ENCODE measurements around the gene PASK. TPM values are rescaled to one million over a fixed set of nuclear protein-coding genes. Genes with fewer than 3 reads are reported as not detected.

The PASK gene
- total and polyA plus RNA-seq, 7 experiments from 2014 or later: 15.0 to 160 (median 78.3) TPM

- Mint-ChIP-seq H3K4me1 (peaks cover 11 to 27% (median 15%) of the 10 kb centered on the region in 7 donors), H3K27me3 (no peaks in the 10 kb centered on the region), H3K27ac (peak overlapping the region in 1 of 9 donors; percentile 40), H3K4me3 (no peak overlapping the region), H3K9me3 (no peaks in the 10 kb centered on the region), H3K36me3 (peaks cover 8 to 43% (median 11%) of the 10 kb centered on the region in 5 donors)
- CTCF ChIA-PET: no interaction called here
- Histone ChIP-seq H3K27ac (ENCODE audit: low read depth, low read length) (no peak overlapping the region), H3K4me3 (ENCODE audit: low read length) (no peak overlapping the region), H3K9me3 (ENCODE audit: control insufficient read depth in 2 of 3, low read length in 3 of 3) (no peaks in the 10 kb centered on the region), H3K4me1 (ENCODE audit: control insufficient read depth in 2 of 2, insufficient read depth in 2 of 2, low read length in 2 of 2) (no peaks in the 10 kb centered on the region), H3K27me3 (ENCODE audit: control insufficient read depth in 2 of 2, insufficient read depth in 2 of 2, low read length in 2 of 2) (no peaks in the 10 kb centered on the region), H3K36me3 (ENCODE audit: control insufficient read depth in 2 of 3, insufficient read depth in 3 of 3, low read length in 3 of 3) (peaks cover 5 to 64% (median 11%) of the 10 kb centered on the region in 3 experiments)
- DNase-seq (no peak), ATAC-seq (no peak)
- POLR2A ChIA-PET: no interaction called here
- intact Hi-C loops (cut with micrococcal nuclease): loop anchor here (10.0 kb wide), 2 partner anchors 243 to 547 kb away; partner anchors contain the start of gene ING5 (in 1 of the 2)
Observed at GRCh38 chr2:241157841-241158545, 8.7 kb upstream of the PASK start.

GRCh38 chr2:241156971-241157441 is 7.7 kb upstream of the PASK start:
- ATAC-seq: peak; percentile 41
- no peaks in the 10 kb centered on the region for H3K27me3 ChIP-seq (ENCODE audit: control insufficient read depth in 2 of 2, insufficient read depth in 2 of 2, low read length in 2 of 2)
- H3K36me3 Mint-ChIP-seq: peaks cover 4 to 37% (median 6%) of the 10 kb centered on the region in 5 donors
- no peak overlapping the region for H3K27ac ChIP-seq (ENCODE audit: low read depth, low read length)
- H3K9me3 ChIP-seq (ENCODE audit: control insufficient read depth in 2 of 3, low read length in 3 of 3): no peaks in the 10 kb centered on the region
- H3K36me3 ChIP-seq (ENCODE audit: control insufficient read depth in 2 of 3, insufficient read depth in 3 of 3, low read length in 3 of 3): peaks cover 5 to 57% (median 10%) of the 10 kb centered on the region in 3 experiments
- H3K27me3 Mint-ChIP-seq: no peaks in the 10 kb centered on the region
- peak overlapping the region in 3 of 9 donors; percentile 45 to 67 (median 57) for H3K27ac Mint-ChIP-seq
- no peak overlapping the region for H3K4me3 ChIP-seq (ENCODE audit: low read length)
- ChIA-PET POLR2A (no interaction called here), CTCF (no interaction called here)
- peaks cover 14 to 33% (median 17%) of the 10 kb centered on the region in 7 donors for H3K4me1 Mint-ChIP-seq
- peaks cover 0 to 1% of the 10 kb centered on the region in 2 donors for H3K4me1 ChIP-seq (ENCODE audit: control insufficient read depth in 2 of 2, insufficient read depth in 2 of 2, low read length in 2 of 2)
- no peak overlapping the region for H3K4me3 Mint-ChIP-seq
- H3K9me3 Mint-ChIP-seq: no peaks in the 10 kb centered on the region
- intact Hi-C loops (cut with micrococcal nuclease): loop anchor here (10.0 kb wide), 2 partner anchors 242 to 548 kb away; partner anchors contain the start of gene ING5 (in 1 of the 2)
- no peak for DNase-seq

- Mint-ChIP-seq H3K27ac (no peak overlapping the region), H3K9me3 (no peaks in the 10 kb centered on the region), H3K27me3 (no peaks in the 10 kb centered on the region), H3K36me3 (peaks cover 4 to 30% (median 5%) of the 10 kb centered on the region in 5 donors), H3K4me1 (peaks cover 24 to 44% (median 28%) of the 10 kb centered on the region in 7 donors), H3K4me3 (no peak overlapping the region)
- Histone ChIP-seq H3K4me3 (ENCODE audit: low read length) (no peak overlapping the region), H3K36me3 (ENCODE audit: control insufficient read depth in 2 of 3, insufficient read depth in 3 of 3, low read length in 3 of 3) (peaks cover 5 to 50% (median 10%) of the 10 kb centered on the region in 3 experiments), H3K4me1 (ENCODE audit: control insufficient read depth in 2 of 2, insufficient read depth in 2 of 2, low read length in 2 of 2) (peaks cover 5 to 12% of the 10 kb centered on the region in 2 donors), H3K9me3 (ENCODE audit: control insufficient read depth in 2 of 3, low read length in 3 of 3) (no peaks in the 10 kb centered on the region), H3K27me3 (ENCODE audit: control insufficient read depth in 2 of 2, insufficient read depth in 2 of 2, low read length in 2 of 2) (no peaks in the 10 kb centered on the region), H3K27ac (ENCODE audit: low read depth, low read length) (no peak overlapping the region)
- ChIA-PET POLR2A (interaction anchor here (0.8 kb wide), 1 partner anchor 27 kb away, joined by 3 read pairs; no protein-coding TSS in a partner anchor), CTCF (no interaction called here)
- ATAC-seq (no peak), DNase-seq (no peak)
- intact Hi-C loops (cut with micrococcal nuclease): loop anchor here (10.0 kb wide), 2 partner anchors 241 to 549 kb away; partner anchors contain the start of gene ING5 (in 1 of the 2)
Observed at GRCh38 chr2:241155936-241156335, 6.7 kb upstream of the PASK start.

- intact Hi-C loops (cut with micrococcal nuclease): loop anchor here (5.0 to 10.0 kb wide), 4 partner anchors 62 to 550 kb away; partner anchors contain the start of gene ING5 (in 1 of the 2)
- H3K9me3 Mint-ChIP-seq: no peaks in the 10 kb centered on the region
- peak overlapping the region in 2 of 9 donors; percentile 26 to 48 for H3K27ac Mint-ChIP-seq
- Histone ChIP-seq H3K4me1 (ENCODE audit: control insufficient read depth in 2 of 2, insufficient read depth in 2 of 2, low read length in 2 of 2) (peaks cover 5 to 15% of the 10 kb centered on the region in 2 donors), H3K9me3 (ENCODE audit: control insufficient read depth in 2 of 3, low read length in 3 of 3) (no peaks in the 10 kb centered on the region), H3K4me3 (ENCODE audit: low read length) (no peak overlapping the region), H3K27ac (ENCODE audit: low read depth, low read length) (no peak overlapping the region), H3K36me3 (ENCODE audit: control insufficient read depth in 2 of 3, insufficient read depth in 3 of 3, low read length in 3 of 3) (peaks cover 5 to 42% (median 10%) of the 10 kb centered on the region in 3 experiments), H3K27me3 (ENCODE audit: control insufficient read depth in 2 of 2, insufficient read depth in 2 of 2, low read length in 2 of 2) (no peaks in the 10 kb centered on the region)
- H3K4me1 Mint-ChIP-seq: peaks cover 31 to 51% (median 36%) of the 10 kb centered on the region in 7 donors
- peaks cover 4 to 25% (median 5%) of the 10 kb centered on the region in 5 donors for H3K36me3 Mint-ChIP-seq
- CTCF ChIA-PET: no interaction called here
- H3K27me3 Mint-ChIP-seq: no peaks in the 10 kb centered on the region
- no peak for ATAC-seq
- H3K4me3 Mint-ChIP-seq: no peak overlapping the region
- POLR2A ChIA-PET: no interaction called here
- DNase-seq: no peak
Observed at GRCh38 chr2:241154915-241155314, 5.6 kb upstream of the PASK start.

GRCh38 chr2:241153616-241154015 is 4.3 kb upstream of the PASK start:
- peaks cover 33 to 52% (median 38%) of the 10 kb centered on the region in 7 donors for H3K4me1 Mint-ChIP-seq
- intact Hi-C loops (cut with micrococcal nuclease): loop anchor here (5.0 to 10.0 kb wide), 4 partner anchors 64 to 551 kb away; partner anchors contain the start of gene ING5 (in 1 of the 2)
- ATAC-seq (no peak), DNase-seq (no peak)
- H3K9me3 ChIP-seq (ENCODE audit: control insufficient read depth in 2 of 3, low read length in 3 of 3): no peaks in the 10 kb centered on the region
- H3K36me3 ChIP-seq (ENCODE audit: control insufficient read depth in 2 of 3, insufficient read depth in 3 of 3, low read length in 3 of 3): peaks cover 5 to 33% (median 6%) of the 10 kb centered on the region in 3 experiments
- no peak overlapping the region for H3K4me3 ChIP-seq (ENCODE audit: low read length)
- ChIA-PET CTCF (no interaction called here), POLR2A (interaction anchor here (7.0 kb wide), 1 partner anchor 47 kb away, joined by 150 read pairs; the partner anchor contains the start of gene MTERF4)
- peak overlapping the region in 2 of 10 donors; percentile 56 to 57 for H3K4me3 Mint-ChIP-seq
- H3K36me3 Mint-ChIP-seq: peaks cover 0 to 19% (median 4%) of the 10 kb centered on the region in 5 donors
- H3K4me1 ChIP-seq (ENCODE audit: control insufficient read depth in 2 of 2, insufficient read depth in 2 of 2, low read length in 2 of 2): peaks cover 7 to 16% of the 10 kb centered on the region in 2 donors
- no peak overlapping the region for H3K27ac ChIP-seq (ENCODE audit: low read depth, low read length)
- H3K27me3 ChIP-seq (ENCODE audit: control insufficient read depth in 2 of 2, insufficient read depth in 2 of 2, low read length in 2 of 2): no peaks in the 10 kb centered on the region
- H3K9me3 Mint-ChIP-seq: no peaks in the 10 kb centered on the region
- H3K27me3 Mint-ChIP-seq: no peaks in the 10 kb centered on the region
- H3K27ac Mint-ChIP-seq: peak overlapping the region in 2 of 9 donors; percentile 3 to 59

- H3K4me1 Mint-ChIP-seq: peaks cover 37 to 58% (median 48%) of the 10 kb centered on the region in 7 donors
- POLR2A ChIA-PET: interaction anchor here (0.6 to 7.0 kb wide), 6 partner anchors 11 to 273 kb away, joined by 3 to 150 read pairs (median 17); partner anchors contain the start of gene MTERF4
Observed at GRCh38 chr2:241151934-241152660, 2.8 kb upstream of the PASK start.

More at GRCh38 chr2:241151934-241152660, 2.8 kb upstream of the PASK start:
- Histone ChIP-seq H3K27ac (ENCODE audit: low read depth, low read length) (no peak overlapping the region), H3K27me3 (ENCODE audit: control insufficient read depth in 2 of 2, insufficient read depth in 2 of 2, low read length in 2 of 2) (no peaks in the 10 kb centered on the region), H3K36me3 (ENCODE audit: control insufficient read depth in 2 of 3, insufficient read depth in 3 of 3, low read length in 3 of 3) (peaks cover 0 to 18% (median 0%) of the 10 kb centered on the region in 3 experiments), H3K9me3 (ENCODE audit: control insufficient read depth in 2 of 3, low read length in 3 of 3) (no peaks in the 10 kb centered on the region), H3K4me3 (ENCODE audit: low read length) (no peak overlapping the region), H3K4me1 (ENCODE audit: control insufficient read depth in 2 of 2, insufficient read depth in 2 of 2, low read length in 2 of 2) (peaks cover 13 to 22% of the 10 kb centered on the region in 2 donors)
- Mint-ChIP-seq H3K36me3 (peaks cover 0 to 10% (median 4%) of the 10 kb centered on the region in 5 donors), H3K9me3 (no peaks in the 10 kb centered on the region), H3K4me3 (peak overlapping the region; percentile 94 to 100 (median 98)), H3K27ac (peak overlapping the region in 7 of 9 donors; percentile 53 to 94 (median 86)), H3K27me3 (no peaks in the 10 kb centered on the region)
- DNase-seq (no peak), ATAC-seq (no peak)
- intact Hi-C loops (cut with micrococcal nuclease): loop anchor here (2.0 to 10.0 kb wide), 5 partner anchors 65 to 553 kb away; partner anchors contain the start of gene ING5 (in 1 of the 2)
- CTCF ChIA-PET: interaction anchor here (1.2 to 4.4 kb wide), 3 partner anchors 57 to 169 kb away, joined by 4 to 30 read pairs (median 7); no protein-coding TSS in a partner anchor
